ENCODE results near the gene PHKB.

GRCh38 chr16:47499700-47500264 is 38.7 kb downstream of the PHKB start:
- no peak for TF ChIP-seq POLR2AphosphoS5 (IDR thresholded peaks at IDR 0.05; ENCODE audit: low read depth, low read length)
- no peak for TF ChIP-seq POLR2A (IDR thresholded peaks at IDR 0.05; ENCODE audit: low read depth, low read length)

Measured in GM12892 (cell line).